Testis (tissue), 2 donors: ENCODE results near the gene MCM5.

Experiments
- POLR2A ChIP-seq: fragments of 450-650 bp; IDR thresholded peaks from one replicate; pipeline ENCODE4 v1.6.1; 2017; ENCODE audit warnings: antibody characterized with exemption, mild to moderate bottlenecking, moderate library complexity
- TF ChIP-seq, protein P1 (sequence below), 3 experiments: fragments of 450-650 bp in 2 of 3; fragments of 200-600 bp in 1 of 3; sonication (generic) in 1 of 3; IDR thresholded peaks; one replicate each; pipeline ENCODE4 v1.5.1; 2016 to 2019; ENCODE audit warnings: antibody characterized with exemption in 3 of 3, mild to moderate bottlenecking in 2 of 3, moderate library complexity in 1 of 3

DNA sequence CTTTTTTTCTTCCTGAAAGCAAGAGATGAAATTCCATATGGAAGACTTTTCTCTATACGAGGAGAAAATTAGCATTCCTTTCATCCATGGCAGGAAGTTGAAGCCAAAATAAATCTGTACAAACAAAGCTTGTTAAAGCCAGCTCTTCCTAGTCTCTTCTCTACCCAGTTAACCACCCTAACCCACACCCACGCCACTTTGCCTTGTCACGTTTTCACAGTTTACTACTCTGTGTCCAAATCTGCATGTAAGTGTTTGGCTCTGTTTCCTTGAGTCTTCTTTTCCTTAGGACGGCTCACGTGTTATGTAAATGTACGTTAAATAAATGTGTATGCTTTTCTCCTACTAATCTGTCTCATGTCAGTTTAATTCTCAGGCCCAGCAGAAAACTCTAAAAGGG, 26.2 kb upstream of the MCM5 start:
- TF ChIP-seq, protein P1, sequence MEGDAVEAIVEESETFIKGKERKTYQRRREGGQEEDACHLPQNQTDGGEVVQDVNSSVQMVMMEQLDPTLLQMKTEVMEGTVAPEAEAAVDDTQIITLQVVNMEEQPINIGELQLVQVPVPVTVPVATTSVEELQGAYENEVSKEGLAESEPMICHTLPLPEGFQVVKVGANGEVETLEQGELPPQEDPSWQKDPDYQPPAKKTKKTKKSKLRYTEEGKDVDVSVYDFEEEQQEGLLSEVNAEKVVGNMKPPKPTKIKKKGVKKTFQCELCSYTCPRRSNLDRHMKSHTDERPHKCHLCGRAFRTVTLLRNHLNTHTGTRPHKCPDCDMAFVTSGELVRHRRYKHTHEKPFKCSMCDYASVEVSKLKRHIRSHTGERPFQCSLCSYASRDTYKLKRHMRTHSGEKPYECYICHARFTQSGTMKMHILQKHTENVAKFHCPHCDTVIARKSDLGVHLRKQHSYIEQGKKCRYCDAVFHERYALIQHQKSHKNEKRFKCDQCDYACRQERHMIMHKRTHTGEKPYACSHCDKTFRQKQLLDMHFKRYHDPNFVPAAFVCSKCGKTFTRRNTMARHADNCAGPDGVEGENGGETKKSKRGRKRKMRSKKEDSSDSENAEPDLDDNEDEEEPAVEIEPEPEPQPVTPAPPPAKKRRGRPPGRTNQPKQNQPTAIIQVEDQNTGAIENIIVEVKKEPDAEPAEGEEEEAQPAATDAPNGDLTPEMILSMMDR (IDR thresholded peaks at IDR 0.05), result no peak
- TF ChIP-seq POLR2A, result no peak
